ENCODE results near the gene DCP1A. TPM values are rescaled to one million over a fixed set of nuclear protein-coding genes. Genes with fewer than 3 reads are reported as not detected.

The DCP1A gene
- total and polyA plus RNA-seq, 9 donors, result 11.5 to 34.1 (median 25.1) TPM

GRCh38 chr3:53235545-53235944 lies 111.8 kb downstream of the DCP1A start:
- no peak for DNase-seq
- no peaks in the 10 kb centered on the region for H3K9me3 ChIP-seq
- H3K4me1 ChIP-seq (ENCODE audit: insufficient read depth), result peaks cover 8% of the 10 kb centered on the region
- TF ChIP-seq EP300 (IDR thresholded peaks at IDR 0.05) (no peak), CTCF (IDR thresholded peaks at IDR 0.05) (no peak), POLR2A (IDR thresholded peaks at IDR 0.05) (no peak)
- H3K27ac ChIP-seq, result no peak overlapping the region
- H3K36me3 ChIP-seq, result no peaks in the 10 kb centered on the region
- 67 to 75% (median 72%) methylated on average over 6 of the region's 6 CpGs for WGBS, 3 donors
- no peak overlapping the region for H3K4me3 ChIP-seq
- H3K27me3 ChIP-seq, result no peaks in the 10 kb centered on the region
- intact Hi-C loops (cut with DNase I), result no loop called here

GRCh38 chr3:53234841-53235232 lies 112.5 kb downstream of the DCP1A start:
- Histone ChIP-seq H3K4me3 (no peak overlapping the region), H3K36me3 (no peaks in the 10 kb centered on the region), H3K4me1 (ENCODE audit: insufficient read depth) (peaks cover 8% of the 10 kb centered on the region), H3K9me3 (no peaks in the 10 kb centered on the region), H3K27ac (no peak overlapping the region), H3K27me3 (no peaks in the 10 kb centered on the region)
- WGBS, 3 donors, result 89 to 93% (median 91%) methylated on average over 10 of the region's 10 CpGs
- no peak for TF ChIP-seq POLR2A (IDR thresholded peaks at IDR 0.05)
- TF ChIP-seq CTCF (IDR thresholded peaks at IDR 0.05), result no peak
- no peak for TF ChIP-seq EP300 (IDR thresholded peaks at IDR 0.05)
- DNase-seq, result peak in 1 of 5 donors; percentile 2
- intact Hi-C loops (cut with DNase I), result no loop called here

GRCh38 chr3:53234130-53234840 lies 113.1 kb downstream of the DCP1A start:
- no peaks in the 10 kb centered on the region for H3K36me3 ChIP-seq
- DNase-seq, result no peak
- H3K27ac ChIP-seq, result no peak overlapping the region

More at GRCh38 chr3:53234130-53234840, 113.1 kb downstream of the DCP1A start:
- H3K9me3 ChIP-seq, result no peaks in the 10 kb centered on the region
- WGBS, 3 donors, result 79 to 83% (median 82%) methylated on average over 15 of the region's 15 CpGs
- intact Hi-C loops (cut with DNase I), result no loop called here
- no peak overlapping the region for H3K4me3 ChIP-seq
- TF ChIP-seq EP300 (IDR thresholded peaks at IDR 0.05), result no peak
- TF ChIP-seq CTCF (IDR thresholded peaks at IDR 0.05), result no peak
- TF ChIP-seq POLR2A (IDR thresholded peaks at IDR 0.05), result no peak
- H3K27me3 ChIP-seq, result no peaks in the 10 kb centered on the region
- H3K4me1 ChIP-seq (ENCODE audit: insufficient read depth), result peaks cover 8% of the 10 kb centered on the region

Small RNAs within 50 kb of the gene (small RNA-seq; reads per million reads assigned to genes)
- gene RF00019, result not detected
- gene RF00212, result not detected
- not detected for gene RF00568

Other genes starting within 250 kb of the DCP1A start
- gene RFT1, start 217.1 kb downstream of the DCP1A start, total RNA-seq, result 10 to 100 TPM in 6 of 7 donors, 1 to 10 TPM in 1; 8.9 to 23.6 (median 17.8) TPM
- gene RFT1, start 217.1 kb downstream of the DCP1A start, polyA plus RNA-seq, result 10 to 100 TPM in 1 of 2 donors, 1 to 10 TPM in 1; 8.3 to 20.8 TPM
- 10 to 100 TPM in 6 of 7 donors, 1 to 10 TPM in 1; 6.6 to 19.7 (median 15.2) TPM for gene PRKCD, start 186.3 kb downstream of the DCP1A start, total RNA-seq
- 10 to 100 TPM in 1 of 2 donors, 1 to 10 TPM in 1; 9.6 to 22.2 TPM for gene PRKCD, start 186.3 kb downstream of the DCP1A start, polyA plus RNA-seq
- gene TKT, start 91.5 kb downstream of the DCP1A start, total RNA-seq, result 100 to 1,000 TPM; 109 to 279 (median 230) TPM
- gene TKT, start 91.5 kb downstream of the DCP1A start, polyA plus RNA-seq, result 100 to 1,000 TPM in 1 of 2 donors, 10 to 100 TPM in 1; 62.6 to 208 TPM
- gene CACNA1D, start 147.1 kb upstream of the DCP1A start, total RNA-seq, result 1 to 10 TPM in 6 of 7 donors, under 1 TPM in 1; 0.72 to 9.3 (median 5.3) TPM
- 1 to 10 TPM in 1 of 2 donors, under 1 TPM in 1; 0.23 to 2.2 TPM for gene CACNA1D, start 147.1 kb upstream of the DCP1A start, polyA plus RNA-seq

Data from ovary (tissue), 9 donors.